ENCODE results near the gene ZNF143. TPM values are rescaled to one million over a fixed set of nuclear protein-coding genes. Genes with fewer than 3 reads are reported as not detected.
A peak's percentile ranks its signal among the peaks of the same experiment; 100 is the strongest.

Gene ZNF143
- total RNA-seq, 4 donors from 2014 or later, result 33.3 to 42.6 (median 36.9) TPM

- no peak overlapping the region for H3K4me3 ChIP-seq
- ATAC-seq, result no peak
- in situ Hi-C loops (cut with MboI; ENCODE audit: low sequenced_read_pairs in 4 of 4), result no loop called here
- no peak for TF ChIP-seq CTCF (IDR thresholded peaks at IDR 0.05 in 4 of 5, conservative IDR thresholded peaks at IDR 0.05 in 1 of 5)
- TF ChIP-seq POLR2A (IDR thresholded peaks at IDR 0.05), result no peak
- peaks cover 15 to 18% of the 10 kb centered on the region in 2 donors for H3K4me1 ChIP-seq
- intact Hi-C loops (cut with DNase I; ENCODE audit: low total_unique reads), result loop anchor here (5.0 kb wide), 1 partner anchor 108 kb away; the partner anchor contains the start of gene ZNF143
- H3K27ac ChIP-seq, result peak overlapping the region; percentile 77 to 85 (median 80)
- H3K9me3 ChIP-seq, result no peaks in the 10 kb centered on the region
- no peak for DNase-seq
- no peaks in the 10 kb centered on the region for H3K27me3 ChIP-seq
- no peaks in the 10 kb centered on the region for H3K36me3 ChIP-seq
These were observed 109.7 kb downstream of the ZNF143 start for GRCh38 chr11:9570313-9571025.

- TF ChIP-seq POLR2A (IDR thresholded peaks at IDR 0.05) (no peak), CTCF (IDR thresholded peaks at IDR 0.05 in 4 of 5, conservative IDR thresholded peaks at IDR 0.05 in 1 of 5) (no peak)
- in situ Hi-C loops (cut with MboI; ENCODE audit: low sequenced_read_pairs in 4 of 4), result no loop called here
- no peaks in the 10 kb centered on the region for H3K27me3 ChIP-seq
- H3K4me3 ChIP-seq, result no peak overlapping the region
- no peaks in the 10 kb centered on the region for H3K9me3 ChIP-seq
- peaks cover 15% of the 10 kb centered on the region in 2 donors for H3K4me1 ChIP-seq
- H3K27ac ChIP-seq, result peak overlapping the region in 3 of 4 donors; percentile 13 to 97 (median 96)
- intact Hi-C loops (cut with DNase I; ENCODE audit: low total_unique reads), result loop anchor here (5.0 kb wide), 1 partner anchor 109 kb away; the partner anchor contains the start of gene ZNF143
- DNase-seq, result no peak
- ATAC-seq, result no peak
- H3K36me3 ChIP-seq, result no peaks in the 10 kb centered on the region
These were observed 110.4 kb downstream of the ZNF143 start for GRCh38 chr11:9571071-9571762.

GRCh38 chr11:9571763-9572115 lies 110.9 kb downstream of the ZNF143 start:
- no peaks in the 10 kb centered on the region for H3K9me3 ChIP-seq
- no peaks in the 10 kb centered on the region for H3K36me3 ChIP-seq
- H3K4me1 ChIP-seq, result peaks cover 12 to 17% of the 10 kb centered on the region in 2 donors
- intact Hi-C loops (cut with DNase I; ENCODE audit: low total_unique reads), result loop anchor here (5.0 kb wide), 1 partner anchor 109 kb away; the partner anchor contains the start of gene ZNF143
- DNase-seq (no peak), ATAC-seq (no peak)
- in situ Hi-C loops (cut with MboI; ENCODE audit: low sequenced_read_pairs in 4 of 4), result no loop called here
- H3K4me3 ChIP-seq, result peak overlapping the region in 1 of 4 donors; percentile 91
- no peaks in the 10 kb centered on the region for H3K27me3 ChIP-seq
- TF ChIP-seq POLR2A (IDR thresholded peaks at IDR 0.05), result no peak
- no peak for TF ChIP-seq CTCF (IDR thresholded peaks at IDR 0.05 in 4 of 5, conservative IDR thresholded peaks at IDR 0.05 in 1 of 5)
- peak overlapping the region; percentile 89 to 97 (median 96) for H3K27ac ChIP-seq

- H3K9me3 ChIP-seq, result no peaks in the 10 kb centered on the region
- intact Hi-C loops (cut with DNase I; ENCODE audit: low total_unique reads), result loop anchor here (1.0 to 5.0 kb wide), 2 partner anchors 40 to 111 kb away; partner anchors contain the start of gene ZNF143
- ATAC-seq (peak; percentile 77 to 82), DNase-seq (peak; percentile 94 to 96)
- peaks cover 12 to 21% of the 10 kb centered on the region in 2 donors for H3K4me1 ChIP-seq
- TF ChIP-seq CTCF (IDR thresholded peaks at IDR 0.05 in 4 of 5, conservative IDR thresholded peaks at IDR 0.05 in 1 of 5), result no peak
- TF ChIP-seq POLR2A (IDR thresholded peaks at IDR 0.05), result peak; percentile 81 to 90
- H3K4me3 ChIP-seq, result peak within 1 kb of the TSS; percentile 58 to 91 (median 81)
- H3K36me3 ChIP-seq, result peaks cover 0 to 7% of the 10 kb centered on the region in 2 donors
- H3K27me3 ChIP-seq, result no peaks in the 10 kb centered on the region
- peak within 1 kb of the TSS; percentile 89 to 97 (median 96) for H3K27ac ChIP-seq
- in situ Hi-C loops (cut with MboI; ENCODE audit: low sequenced_read_pairs in 4 of 4), result no loop called here
These were observed 112.4 kb downstream of the ZNF143 start, which contains the start of gene WEE1 for GRCh38 chr11:9573052-9573774. Gene WEE1 (plus strand): TSS chr11:9573670. CDS start chr11:9573934, 264 bp downstream.

All from gastrocnemius medialis (tissue), 4 donors.